ENCODE data around the gene C9orf78. TPM values are rescaled to one million over a fixed set of nuclear protein-coding genes. Genes with fewer than 3 reads are reported as not detected.

The C9orf78 gene
- total RNA-seq, 4 donors from 2014 or later = 31.2 to 92.3 (median 51.5) TPM

- H3K9me3 ChIP-seq = no peaks in the 10 kb centered on the region
- H3K27ac ChIP-seq = peak overlapping the region; percentile 90 to 93 (median 92)
- H3K4me3 ChIP-seq = peak overlapping the region; percentile 76 to 99 (median 85)
- no peak for TF ChIP-seq CTCF (IDR thresholded peaks at IDR 0.05)
- no peak for TF ChIP-seq POLR2A (IDR thresholded peaks at IDR 0.05)
- intact Hi-C loops (cut with DNase I) = no loop called here
- H3K27me3 ChIP-seq = no peaks in the 10 kb centered on the region
- peaks cover 0 to 39% (median 23%) of the 10 kb centered on the region in 3 donors for H3K36me3 ChIP-seq
- peaks cover 15 to 56% (median 28%) of the 10 kb centered on the region in 3 donors for H3K4me1 ChIP-seq
- DNase-seq = no peak
- WGBS, 2 donors = 1 to 2% methylated on average over 13 to 20 of the region's 32 CpGs
Observed at GRCh38 chr9:129834489-129835127, 467 bp downstream of the C9orf78 start.

GRCh38 chr9:129832982-129833381 is 2.1 kb downstream of the C9orf78 start:
- 67 to 73% methylated on average over 1 of the region's 1 CpG for WGBS, 2 donors
- Histone ChIP-seq H3K27ac (no peak overlapping the region), H3K4me3 (no peak overlapping the region), H3K4me1 (peaks cover 15 to 40% (median 28%) of the 10 kb centered on the region in 3 donors), H3K9me3 (no peaks in the 10 kb centered on the region), H3K27me3 (no peaks in the 10 kb centered on the region), H3K36me3 (peaks cover 7 to 55% (median 36%) of the 10 kb centered on the region in 3 donors)
- DNase-seq = no peak
- TF ChIP-seq POLR2A (IDR thresholded peaks at IDR 0.05) (no peak), CTCF (IDR thresholded peaks at IDR 0.05) (no peak)
- intact Hi-C loops (cut with DNase I) = no loop called here

GRCh38 chr9:129828969-129829368 is 6.1 kb downstream of the C9orf78 start:
- H3K27me3 ChIP-seq = no peaks in the 10 kb centered on the region
- H3K4me3 ChIP-seq = no peak overlapping the region
- 80 to 86% methylated on average over 2 to 7 of the region's 10 CpGs for WGBS, 2 donors
- no peak for TF ChIP-seq POLR2A (IDR thresholded peaks at IDR 0.05)
- TF ChIP-seq CTCF (IDR thresholded peaks at IDR 0.05) = no peak
- no peaks in the 10 kb centered on the region for H3K9me3 ChIP-seq
- H3K36me3 ChIP-seq = peaks cover 7 to 72% (median 41%) of the 10 kb centered on the region in 3 donors
- intact Hi-C loops (cut with DNase I) = no loop called here
- peaks cover 0 to 10% (median 8%) of the 10 kb centered on the region in 3 donors for H3K4me1 ChIP-seq
- no peak overlapping the region for H3K27ac ChIP-seq
- DNase-seq = no peak

GRCh38 chr9:129828051-129828450 is 7.0 kb downstream of the C9orf78 start:
- Histone ChIP-seq H3K27me3 (no peaks in the 10 kb centered on the region), H3K36me3 (peaks cover 7 to 68% (median 41%) of the 10 kb centered on the region in 3 donors), H3K4me1 (peaks cover under 1 to 4% (median 1%) of the 10 kb centered on the region in 3 donors), H3K27ac (no peak overlapping the region), H3K9me3 (no peaks in the 10 kb centered on the region), H3K4me3 (no peak overlapping the region)
- no peak for DNase-seq
- TF ChIP-seq CTCF (IDR thresholded peaks at IDR 0.05) = no peak
- no peak for TF ChIP-seq POLR2A (IDR thresholded peaks at IDR 0.05)
- intact Hi-C loops (cut with DNase I) = no loop called here
- 86 to 90% methylated on average over 7 to 9 of the region's 9 CpGs for WGBS, 2 donors

- Histone ChIP-seq H3K27me3 (no peaks in the 10 kb centered on the region), H3K36me3 (peaks cover 14 to 64% (median 42%) of the 10 kb centered on the region in 3 donors), H3K4me3 (no peak overlapping the region), H3K27ac (no peak overlapping the region), H3K9me3 (no peaks in the 10 kb centered on the region), H3K4me1 (peaks cover 7 to 12% (median 9%) of the 10 kb centered on the region in 3 donors)
- TF ChIP-seq POLR2A (IDR thresholded peaks at IDR 0.05) (no peak), CTCF (IDR thresholded peaks at IDR 0.05) (no peak)
- intact Hi-C loops (cut with DNase I) = no loop called here
- no peak for DNase-seq
- 82 to 83% methylated on average over 1 of the region's 1 CpG for WGBS, 2 donors
Observed at GRCh38 chr9:129826759-129827158, 8.3 kb downstream of the C9orf78 start.

All from esophagus squamous epithelium (tissue), 5 donors.